Vagina (tissue), 2 donors: ENCODE data around the gene ZNF780A. TPM values are rescaled to one million over a fixed set of nuclear protein-coding genes. Genes with fewer than 3 reads are reported as not detected.

Experiments
- DNase-seq, 2 donors: peaks; one replicate each; pipeline ENCODE4 v3.0.0-alpha.2; 2017; ENCODE audit errors: extremely low spot score in 2 of 2
- H3K27ac ChIP-seq: fragments of 200-600 bp; sonication (generic); one replicate; pipeline ENCODE4 v1.5.1; 2019
- H3K27me3 ChIP-seq: fragments of 200-600 bp; sonication (generic); one replicate; pipeline ENCODE4 v1.5.1; 2019
- H3K36me3 ChIP-seq, 2 donors: fragments of 200-600 bp; sonication (generic); one replicate each; pipeline ENCODE4 v1.5.1; 2017 to 2019
- H3K4me1 ChIP-seq: fragments of 200-600 bp; sonication (generic); one replicate; pipeline ENCODE4 v1.5.1; 2019
- H3K4me3 ChIP-seq, 2 donors: fragments of 200-600 bp; sonication (generic); 1 replicate in 1 of 2; 2 replicates in 1 of 2; pipeline ENCODE4 v1.5.1; 2016 to 2019
- H3K9me3 ChIP-seq: fragments of 200-600 bp; sonication (generic); one replicate; pipeline ENCODE4 v1.5.1; 2019
- CTCF ChIP-seq, 3 experiments: fragments of 450-650 bp in 2 of 3; fragments of 200-600 bp in 1 of 3; sonication (generic) in 1 of 3; IDR thresholded peaks; one replicate each; pipeline ENCODE4 v1.5.1; 2017 to 2019; ENCODE audit warnings: antibody characterized with exemption in 3 of 3, mild to moderate bottlenecking in 2 of 3, moderate library complexity in 2 of 3
- POLR2A ChIP-seq, 2 donors: fragments of 450-650 bp; IDR thresholded peaks; one replicate each; pipeline ENCODE4 v1.6.1; 2017; ENCODE audit warnings: antibody characterized with exemption in 2 of 2, mild to moderate bottlenecking in 2 of 2, moderate library complexity in 2 of 2
- POLR2AphosphoS5 ChIP-seq, 2 donors: sonication (generic); formaldehyde crosslinking; IDR thresholded peaks; one replicate each; pipeline ENCODE4 v1.9.0; 2017; ENCODE audit warnings: antibody characterized with exemption in 2 of 2, mild to moderate bottlenecking in 2 of 2, low read depth in 1 of 2; ENCODE audit not compliant: insufficient read depth in 1 of 2
- intact Hi-C: fragments of 100-400 bp; cut with DNase I; formaldehyde crosslinking; loops from one replicate; pipeline ENCODE4 v1.15.1; 2023
- total RNA-seq: library from RNA; depleted of rRNA; stranded (reverse); fragments of >200 nt; gene quantifications from one replicate; pipeline ENCODE4 v1.2.3, GENCODE V29; 2016

Gene ZNF780A
- total RNA-seq, 1 donor from 2014 or later = 18.7 TPM

- no peaks in the 10 kb centered on the region for H3K36me3 ChIP-seq
- H3K4me3 ChIP-seq = no peak overlapping the region
These were observed 11.1 kb upstream of the ZNF780A start for GRCh38 chr19:40101813-40102212.

GRCh38 chr19:40093416-40093815 is 2.7 kb upstream of the ZNF780A start:
- no peak overlapping the region for H3K27ac ChIP-seq
- H3K4me3 ChIP-seq = no peak overlapping the region
- H3K4me1 ChIP-seq = peaks cover 19% of the 10 kb centered on the region
- H3K27me3 ChIP-seq = no peaks in the 10 kb centered on the region
- DNase-seq = no peak
- H3K9me3 ChIP-seq = no peaks in the 10 kb centered on the region
- no peaks in the 10 kb centered on the region for H3K36me3 ChIP-seq
- TF ChIP-seq POLR2A (IDR thresholded peaks at IDR 0.05) (no peak), CTCF (IDR thresholded peaks at IDR 0.05) (no peak), POLR2AphosphoS5 (IDR thresholded peaks at IDR 0.05; ENCODE audit: insufficient read depth in 1 of 2, low read depth in 1 of 2) (no peak)
- intact Hi-C loops = no loop called here

More at GRCh38 chr19:40101813-40102212, 11.1 kb upstream of the ZNF780A start:
- H3K27me3 ChIP-seq = no peaks in the 10 kb centered on the region
- H3K9me3 ChIP-seq = no peaks in the 10 kb centered on the region
- DNase-seq = no peak
- H3K4me1 ChIP-seq = no peaks in the 10 kb centered on the region
- H3K27ac ChIP-seq = no peak overlapping the region
- TF ChIP-seq POLR2AphosphoS5 (IDR thresholded peaks at IDR 0.05; ENCODE audit: insufficient read depth in 1 of 2, low read depth in 1 of 2) = no peak
- TF ChIP-seq POLR2A (IDR thresholded peaks at IDR 0.05) = no peak
- no peak for TF ChIP-seq CTCF (IDR thresholded peaks at IDR 0.05)
- intact Hi-C loops = loop anchor here (5.0 kb wide), 1 partner anchor 1360 kb away; no protein-coding TSS in a partner anchor

- no peaks in the 10 kb centered on the region for H3K27me3 ChIP-seq
- H3K27ac ChIP-seq = peak overlapping the region; percentile 74
These were observed 724 bp upstream of the ZNF780A start for GRCh38 chr19:40091205-40092129.

GRCh38 chr19:40089462-40089861 is 1.3 kb downstream of the ZNF780A start:
- Histone ChIP-seq H3K36me3 (peaks cover 0 to 3% of the 10 kb centered on the region in 2 donors), H3K4me1 (peaks cover 19% of the 10 kb centered on the region), H3K9me3 (no peaks in the 10 kb centered on the region), H3K4me3 (peak overlapping the region; percentile 66 to 93), H3K27ac (peak overlapping the region; percentile 74), H3K27me3 (no peaks in the 10 kb centered on the region)
- TF ChIP-seq POLR2A (IDR thresholded peaks at IDR 0.05) (no peak), POLR2AphosphoS5 (IDR thresholded peaks at IDR 0.05; ENCODE audit: insufficient read depth in 1 of 2, low read depth in 1 of 2) (no peak), CTCF (IDR thresholded peaks at IDR 0.05) (no peak)
- DNase-seq = no peak
- intact Hi-C loops = no loop called here

More at GRCh38 chr19:40091205-40092129, 724 bp upstream of the ZNF780A start:
- H3K36me3 ChIP-seq = no peaks in the 10 kb centered on the region
- DNase-seq = no peak
- peak overlapping the region; percentile 66 to 93 for H3K4me3 ChIP-seq
- H3K4me1 ChIP-seq = peaks cover 19% of the 10 kb centered on the region
- intact Hi-C loops = no loop called here
- H3K9me3 ChIP-seq = no peaks in the 10 kb centered on the region
- no peak for TF ChIP-seq POLR2A (IDR thresholded peaks at IDR 0.05)
- no peak for TF ChIP-seq POLR2AphosphoS5 (IDR thresholded peaks at IDR 0.05; ENCODE audit: insufficient read depth in 1 of 2, low read depth in 1 of 2)

- Histone ChIP-seq H3K36me3 (peaks cover 0 to 13% of the 10 kb centered on the region in 2 donors), H3K27ac (no peak overlapping the region), H3K4me1 (peaks cover 19% of the 10 kb centered on the region), H3K27me3 (no peaks in the 10 kb centered on the region), H3K9me3 (no peaks in the 10 kb centered on the region), H3K4me3 (no peak overlapping the region)
- intact Hi-C loops = no loop called here
- TF ChIP-seq CTCF (IDR thresholded peaks at IDR 0.05) = no peak
- DNase-seq = no peak
These were observed 2.3 kb downstream of the ZNF780A start for GRCh38 chr19:40088299-40089047.
